Fibroblast of lung (primary cell): ENCODE data around the gene MYMX. TPM values are rescaled to one million over a fixed set of nuclear protein-coding genes. Genes with fewer than 3 reads are reported as not detected.

Experiments used
- DNase-seq, 2 donors: peaks; one replicate each; pipeline versions ENCODE4 v3.0.0 to v3.0.0-alpha.2; 2010; ENCODE audit warnings: low read depth in 2 of 2
- H2AFZ ChIP-seq: 2 replicates; pipeline ENCODE4 v1.5.1; 2012; ENCODE audit warnings: low read length, control low read depth, inconsistent platforms
- H3K27ac ChIP-seq: 2 replicates; pipeline ENCODE4 v1.5.1; 2011; ENCODE audit warnings: low read length, control low read depth; ENCODE audit not compliant: insufficient read depth
- H3K27me3 ChIP-seq: 2 replicates; pipeline ENCODE4 v1.5.1; 2011; ENCODE audit warnings: mild to moderate bottlenecking, low read length; ENCODE audit not compliant: control insufficient read depth, insufficient read depth
- H3K36me3 ChIP-seq: 2 replicates; pipeline ENCODE4 v1.5.1; 2011; ENCODE audit warnings: low read length; ENCODE audit not compliant: control insufficient read depth, insufficient read depth
- H3K4me1 ChIP-seq: 2 replicates; pipeline ENCODE4 v1.5.1; 2011; ENCODE audit warnings: low read length; ENCODE audit not compliant: control insufficient read depth, insufficient read depth; ENCODE audit errors: extremely low read depth
- H3K4me2 ChIP-seq: 2 replicates; pipeline ENCODE4 v1.5.1; 2011; ENCODE audit warnings: low read length, control low read depth; ENCODE audit not compliant: insufficient read depth; ENCODE audit errors: extremely low read depth
- H3K4me3 ChIP-seq, 4 experiments: fragments of 200-600 bp in 1 of 4; sonication (generic) in 1 of 4; replicated peaks in 1 of 4; 2 replicates each; pipeline ENCODE4 v1.5.1; 2011 to 2016; ENCODE audit warnings: low read length in 4 of 4, low read depth in 3 of 4, mild to moderate bottlenecking in 3 of 4, control low read depth in 2 of 4, inconsistent platforms in 1 of 4, mixed read lengths in 1 of 4; ENCODE audit not compliant: insufficient read depth in 1 of 4; ENCODE audit errors: control extremely low read depth in 1 of 4
- H3K79me2 ChIP-seq: 2 replicates; pipeline ENCODE4 v1.5.1; 2012; ENCODE audit warnings: mild to moderate bottlenecking, low read length, inconsistent platforms; ENCODE audit not compliant: control insufficient read depth, insufficient read depth
- H3K9ac ChIP-seq: 2 replicates; pipeline ENCODE4 v1.5.1; 2011; ENCODE audit warnings: mild to moderate bottlenecking, low read length, control low read depth; ENCODE audit not compliant: insufficient read depth
- H3K9me3 ChIP-seq: 2 replicates; pipeline ENCODE4 v1.5.1; 2012; ENCODE audit warnings: low read depth, low read length; ENCODE audit not compliant: control insufficient read depth, insufficient read depth
- H4K20me1 ChIP-seq: 2 replicates; pipeline ENCODE4 v1.5.1; 2011; ENCODE audit warnings: low read length; ENCODE audit not compliant: control insufficient read depth, insufficient read depth; ENCODE audit errors: extremely low read depth
- EZH2 ChIP-seq: IDR thresholded peaks from 2 replicates; pipeline ENCODE4 v1.5.1; 2012; ENCODE audit warnings: low read length, control low read depth, mild to moderate bottlenecking; ENCODE audit errors: missing control alignments
- polyA plus RNA-seq, 2 donors: library from polyadenylated mRNA; depleted of rRNA in 1 of 2; stranded (reverse) in 1 of 2; unstranded in 1 of 2; fragments of >200 nt; gene quantifications; 2 replicates each; pipeline ENCODE4 v1.2.1, GENCODE V29; 2011 to 2012; ENCODE audit warnings: missing spikeins in 1 of 2
- total RNA-seq: library from RNA; depleted of rRNA; stranded (reverse); fragments of >200 nt; gene quantifications from 2 replicates; pipeline ENCODE4 v1.2.1, GENCODE V29; 2014
- TF ChIP-seq, protein P1 (sequence below), 2 donors: IDR thresholded peaks in 1 of 2; conservative IDR thresholded peaks in 1 of 2; 1 replicate in 1 of 2; 2 replicates in 1 of 2; pipeline ENCODE4 v1.5.1; 2011 to 2012; ENCODE audit warnings: low read length in 2 of 2, control low read depth in 1 of 2, inconsistent platforms in 1 of 2, low read depth in 1 of 2, mild to moderate bottlenecking in 1 of 2

MYMX gene
- total and polyA plus RNA-seq, 2 donors (not counting 1 experiment from before 2014, with no cell fraction given): not detected

DNA sequence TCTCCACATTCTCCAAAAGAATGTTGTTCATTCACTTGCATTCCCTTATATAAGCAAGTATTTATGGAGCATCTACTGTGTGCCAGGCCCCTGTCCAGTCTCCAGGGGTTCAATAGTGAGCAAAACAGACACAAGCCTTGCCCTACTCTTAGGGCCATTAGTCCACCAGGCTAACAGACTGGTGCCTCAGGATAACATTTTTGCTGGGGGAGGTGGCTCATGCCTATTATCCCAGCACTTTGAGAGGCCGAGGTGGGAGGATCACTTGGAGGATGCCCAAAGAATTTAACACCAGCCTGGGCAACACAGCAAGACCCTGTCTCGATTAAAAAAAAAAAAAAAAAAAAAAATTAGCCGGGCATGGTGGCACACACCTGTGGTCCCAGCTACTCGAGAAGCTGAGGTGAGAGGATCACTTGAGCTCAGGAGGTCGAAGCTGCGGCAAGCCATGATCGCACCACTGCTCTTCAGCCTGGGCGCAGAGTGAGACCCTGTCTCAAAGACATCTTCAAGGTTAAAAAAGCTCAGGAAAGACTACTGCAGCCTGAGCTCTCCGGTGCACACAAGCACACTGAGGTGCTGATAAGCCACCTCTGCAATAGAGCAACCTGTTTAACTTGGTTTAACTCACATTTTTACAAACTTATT, 38.2 kb upstream of the MYMX start:
- H3K4me3 ChIP-seq: no peak overlapping the region
- no peaks in the 10 kb centered on the region for H4K20me1 ChIP-seq
- no peaks in the 10 kb centered on the region for H3K27me3 ChIP-seq
- no peak for TF ChIP-seq EZH2
- TF ChIP-seq, protein P1, sequence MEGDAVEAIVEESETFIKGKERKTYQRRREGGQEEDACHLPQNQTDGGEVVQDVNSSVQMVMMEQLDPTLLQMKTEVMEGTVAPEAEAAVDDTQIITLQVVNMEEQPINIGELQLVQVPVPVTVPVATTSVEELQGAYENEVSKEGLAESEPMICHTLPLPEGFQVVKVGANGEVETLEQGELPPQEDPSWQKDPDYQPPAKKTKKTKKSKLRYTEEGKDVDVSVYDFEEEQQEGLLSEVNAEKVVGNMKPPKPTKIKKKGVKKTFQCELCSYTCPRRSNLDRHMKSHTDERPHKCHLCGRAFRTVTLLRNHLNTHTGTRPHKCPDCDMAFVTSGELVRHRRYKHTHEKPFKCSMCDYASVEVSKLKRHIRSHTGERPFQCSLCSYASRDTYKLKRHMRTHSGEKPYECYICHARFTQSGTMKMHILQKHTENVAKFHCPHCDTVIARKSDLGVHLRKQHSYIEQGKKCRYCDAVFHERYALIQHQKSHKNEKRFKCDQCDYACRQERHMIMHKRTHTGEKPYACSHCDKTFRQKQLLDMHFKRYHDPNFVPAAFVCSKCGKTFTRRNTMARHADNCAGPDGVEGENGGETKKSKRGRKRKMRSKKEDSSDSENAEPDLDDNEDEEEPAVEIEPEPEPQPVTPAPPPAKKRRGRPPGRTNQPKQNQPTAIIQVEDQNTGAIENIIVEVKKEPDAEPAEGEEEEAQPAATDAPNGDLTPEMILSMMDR (conservative IDR thresholded peaks at IDR 0.05 in 1 of 2, IDR thresholded peaks at IDR 0.05 in 1 of 2; ENCODE audit: low read depth in 1 of 2, low read length in 2 of 2): no peak
- no peaks in the 10 kb centered on the region for H3K36me3 ChIP-seq
- no peak overlapping the region for H3K9ac ChIP-seq
- no peaks in the 10 kb centered on the region for H3K79me2 ChIP-seq
- H3K4me1 ChIP-seq: peaks cover 6% of the 10 kb centered on the region
- no peak overlapping the region for H3K27ac ChIP-seq
- H3K9me3 ChIP-seq: no peaks in the 10 kb centered on the region
- H3K4me2 ChIP-seq: no peak overlapping the region
- no peak for DNase-seq
- no peak overlapping the region for H2AFZ ChIP-seq

DNA sequence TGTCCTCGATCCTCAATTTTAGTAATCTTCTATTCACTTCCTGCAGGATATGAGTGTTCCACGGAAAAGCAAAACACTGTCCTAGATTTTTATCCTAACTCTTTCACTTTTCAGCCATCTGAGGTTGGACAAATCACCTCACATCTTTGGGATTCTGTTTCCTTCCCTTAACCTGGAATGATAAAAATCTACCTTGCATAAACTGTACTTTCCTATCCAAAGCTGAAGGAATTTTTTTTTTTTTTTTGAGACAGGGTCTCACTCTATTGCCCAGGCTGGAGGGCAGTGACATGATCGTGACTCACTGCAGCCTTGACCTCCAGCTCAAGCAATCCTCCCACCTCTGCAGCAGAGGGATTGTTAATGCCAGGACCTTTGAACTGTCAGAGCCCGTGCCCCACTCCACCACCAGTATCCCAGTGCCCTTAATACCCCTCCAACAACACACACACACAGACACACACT, 37.6 kb upstream of the MYMX start:
- Histone ChIP-seq H2AFZ (no peak overlapping the region), H3K9ac (no peak overlapping the region), H3K4me3 (no peak overlapping the region), H3K27ac (no peak overlapping the region), H3K79me2 (no peaks in the 10 kb centered on the region), H3K27me3 (no peaks in the 10 kb centered on the region), H3K36me3 (no peaks in the 10 kb centered on the region), H3K4me1 (peaks cover 6% of the 10 kb centered on the region), H4K20me1 (no peaks in the 10 kb centered on the region), H3K4me2 (no peak overlapping the region), H3K9me3 (no peaks in the 10 kb centered on the region)
- DNase-seq: no peak
- TF ChIP-seq, protein P1 (conservative IDR thresholded peaks at IDR 0.05 in 1 of 2, IDR thresholded peaks at IDR 0.05 in 1 of 2; ENCODE audit: low read depth in 1 of 2, low read length in 2 of 2): no peak
- no peak for TF ChIP-seq EZH2

DNA sequence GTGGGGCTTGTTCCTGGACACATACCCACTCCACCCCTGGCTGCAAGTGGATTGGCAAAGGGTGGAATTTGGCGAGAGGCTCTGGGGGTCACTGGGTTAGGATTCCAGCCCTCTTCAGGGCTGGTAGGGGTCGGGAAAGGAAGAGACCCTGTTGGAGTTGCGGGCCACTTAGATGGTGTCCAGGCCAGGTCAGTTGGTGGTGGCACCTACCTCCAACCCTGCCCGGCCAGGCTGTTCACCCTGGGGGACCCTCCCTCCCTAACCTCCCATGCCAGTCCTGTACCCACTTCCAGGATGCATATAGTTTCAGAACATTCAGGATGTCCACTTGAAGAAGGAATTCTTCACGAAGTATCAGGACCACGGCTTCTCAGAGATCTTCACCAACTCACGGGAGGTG, 37.1 kb upstream of the MYMX start:
- H3K4me3 ChIP-seq: no peak overlapping the region
- no peaks in the 10 kb centered on the region for H3K27me3 ChIP-seq
- H3K4me1 ChIP-seq: peaks cover 6% of the 10 kb centered on the region
- H3K4me2 ChIP-seq: no peak overlapping the region
- H3K36me3 ChIP-seq: no peaks in the 10 kb centered on the region
- DNase-seq: no peak
- H3K27ac ChIP-seq: no peak overlapping the region
- H2AFZ ChIP-seq: no peak overlapping the region
- H3K9me3 ChIP-seq: no peaks in the 10 kb centered on the region
- H4K20me1 ChIP-seq: no peaks in the 10 kb centered on the region
- H3K9ac ChIP-seq: no peak overlapping the region
- TF ChIP-seq EZH2: no peak
- TF ChIP-seq, protein P1 (conservative IDR thresholded peaks at IDR 0.05 in 1 of 2, IDR thresholded peaks at IDR 0.05 in 1 of 2; ENCODE audit: low read depth in 1 of 2, low read length in 2 of 2): no peak
- no peaks in the 10 kb centered on the region for H3K79me2 ChIP-seq
